CD4-positive, alpha-beta T cell (primary cell): ENCODE measurements around the gene EMC6. TPM values are rescaled to one million over a fixed set of nuclear protein-coding genes. Genes with fewer than 3 reads are reported as not detected.

ENCODE experiments used
- ATAC-seq: fragments of 200-7000 bp; cut with Tn5 transposase; one replicate; pipeline ENCODE4 v1.10.0; 2022; ENCODE audit warnings: mild to moderate bottlenecking; ENCODE audit not compliant: poor library complexity
- CTCF ChIA-PET: fragments of 350-600 bp; sonication (Branson Sonifier 250); formaldehyde crosslinking; loops from one replicate; lab custom pipeline; 2021; ENCODE audit warnings: antibody characterized with exemption, inconsistent platforms; lab: Charles Lee
- POLR2A ChIA-PET: fragments of 350-600 bp; sonication (Branson Sonifier 250); formaldehyde crosslinking; loops from one replicate; lab custom pipeline; 2021; ENCODE audit warnings: antibody characterized with exemption, inconsistent platforms; lab: Charles Lee
- DNase-seq, 14 experiments: peaks; one replicate each; pipeline ENCODE4 v3.0.0-alpha.2; 2013 to 2020; ENCODE audit warnings: mixed read lengths in 2 of 14
- H3K27ac ChIP-seq, 2 donors: one replicate each; pipeline versions ENCODE4 v1.5.1 to v1.7.0; 2013; ENCODE audit warnings: low read length in 2 of 2, low read depth in 1 of 2, mild to moderate bottlenecking in 1 of 2
- H3K27me3 ChIP-seq, 2 experiments: 1 replicate in 1 of 2; 2 replicates in 1 of 2; pipeline versions ENCODE4 v1.6.1 to v1.7.0; 2013; ENCODE audit warnings: low read length in 2 of 2, control low read depth in 1 of 2, mild to moderate bottlenecking in 1 of 2, moderate library complexity in 1 of 2; ENCODE audit not compliant: insufficient read depth in 2 of 2, control insufficient read depth in 1 of 2
- H3K36me3 ChIP-seq: one replicate; pipeline ENCODE4 v1.6.1; 2013; ENCODE audit warnings: low read length, control low read depth; ENCODE audit not compliant: insufficient read depth
- H3K4me1 ChIP-seq: one replicate; pipeline ENCODE4 v1.6.1; 2013; ENCODE audit warnings: low read length, control low read depth; ENCODE audit not compliant: insufficient read depth
- H3K4me3 ChIP-seq: one replicate; pipeline ENCODE4 v1.5.1; 2013; ENCODE audit warnings: mild to moderate bottlenecking, low read length, moderate library complexity
- H3K9me3 ChIP-seq, 2 experiments: 1 replicate in 1 of 2; 2 replicates in 1 of 2; pipeline versions ENCODE4 v1.6.1 to v1.7.0; 2013; ENCODE audit warnings: low read length in 2 of 2, mild to moderate bottlenecking in 2 of 2, control low read depth in 1 of 2, moderate library complexity in 1 of 2; ENCODE audit not compliant: control insufficient read depth in 1 of 2, insufficient read depth in 1 of 2
- H3K27ac Mint-ChIP-seq: one replicate; pipeline ENCODE4 v1.8.0; 2020; ENCODE audit warnings: mixed read lengths
- H3K27me3 Mint-ChIP-seq: one replicate; pipeline ENCODE4 v1.8.0; 2021; ENCODE audit warnings: mixed read lengths
- H3K36me3 Mint-ChIP-seq: one replicate; pipeline ENCODE4 v1.8.0; 2021; ENCODE audit warnings: low read depth, mixed read lengths
- H3K4me1 Mint-ChIP-seq: one replicate; pipeline ENCODE4 v1.8.0; 2021; ENCODE audit warnings: low read depth, mixed read lengths
- H3K4me3 Mint-ChIP-seq: one replicate; pipeline ENCODE4 v1.8.0; 2020; ENCODE audit warnings: mild to moderate bottlenecking, mixed read lengths
- H3K9me3 Mint-ChIP-seq: one replicate; pipeline ENCODE4 v1.8.0; 2020; ENCODE audit warnings: mixed read lengths
- intact Hi-C, 2 experiments: fragments of 100-400 bp; cut with DNase I in 1 of 2; cut with micrococcal nuclease in 1 of 2; formaldehyde crosslinking; loops; one replicate each; pipeline versions ENCODE4 v1.15.1 to v1.9.0; 2023 to 2025; cut with DNase I, micrococcal nuclease
- total RNA-seq, 174 experiments: library from RNA in 2 of 174; stranded (reverse) in 2 of 174; gene quantifications; one replicate each; pipeline ENCODE4 v1.2.3 and lab custom pipeline; 2021 to 2026
- TF ChIP-seq, protein P1 (sequence below): fragments of 200-600 bp; IDR thresholded peaks from one replicate; pipeline ENCODE4 v1.8.0; 2022; ENCODE audit warnings: antibody characterized with exemption, mild to moderate bottlenecking

Gene EMC6
- total RNA-seq, 2 experiments from 2014 or later: 28.8 to 29.6 TPM

- H3K9me3 ChIP-seq: no peaks in the 10 kb centered on the region
- no peak overlapping the region for H3K4me3 Mint-ChIP-seq
- no peaks in the 10 kb centered on the region for H3K4me1 Mint-ChIP-seq
- no peak for DNase-seq
- no peak overlapping the region for H3K27ac ChIP-seq
- CTCF ChIA-PET: no interaction called here
- TF ChIP-seq, protein P1, sequence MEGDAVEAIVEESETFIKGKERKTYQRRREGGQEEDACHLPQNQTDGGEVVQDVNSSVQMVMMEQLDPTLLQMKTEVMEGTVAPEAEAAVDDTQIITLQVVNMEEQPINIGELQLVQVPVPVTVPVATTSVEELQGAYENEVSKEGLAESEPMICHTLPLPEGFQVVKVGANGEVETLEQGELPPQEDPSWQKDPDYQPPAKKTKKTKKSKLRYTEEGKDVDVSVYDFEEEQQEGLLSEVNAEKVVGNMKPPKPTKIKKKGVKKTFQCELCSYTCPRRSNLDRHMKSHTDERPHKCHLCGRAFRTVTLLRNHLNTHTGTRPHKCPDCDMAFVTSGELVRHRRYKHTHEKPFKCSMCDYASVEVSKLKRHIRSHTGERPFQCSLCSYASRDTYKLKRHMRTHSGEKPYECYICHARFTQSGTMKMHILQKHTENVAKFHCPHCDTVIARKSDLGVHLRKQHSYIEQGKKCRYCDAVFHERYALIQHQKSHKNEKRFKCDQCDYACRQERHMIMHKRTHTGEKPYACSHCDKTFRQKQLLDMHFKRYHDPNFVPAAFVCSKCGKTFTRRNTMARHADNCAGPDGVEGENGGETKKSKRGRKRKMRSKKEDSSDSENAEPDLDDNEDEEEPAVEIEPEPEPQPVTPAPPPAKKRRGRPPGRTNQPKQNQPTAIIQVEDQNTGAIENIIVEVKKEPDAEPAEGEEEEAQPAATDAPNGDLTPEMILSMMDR: no peak
- H3K36me3 ChIP-seq: peaks cover 3% of the 10 kb centered on the region
- no peak overlapping the region for H3K4me3 ChIP-seq
- ATAC-seq: no peak
- H3K4me1 ChIP-seq: no peaks in the 10 kb centered on the region
- no peaks in the 10 kb centered on the region for H3K9me3 Mint-ChIP-seq
- H3K27me3 ChIP-seq: no peaks in the 10 kb centered on the region
- H3K27ac Mint-ChIP-seq: no peak overlapping the region
- intact Hi-C loops: no loop called here
- no peaks in the 10 kb centered on the region for H3K36me3 Mint-ChIP-seq
- no peaks in the 10 kb centered on the region for H3K27me3 Mint-ChIP-seq
- POLR2A ChIA-PET: no interaction called here
These were observed 11.6 kb upstream of the EMC6 start for GRCh38 chr17:3656755-3657587.

- Histone ChIP-seq H3K27ac (no peak overlapping the region), H3K27me3 (no peaks in the 10 kb centered on the region), H3K4me3 (no peak overlapping the region), H3K36me3 (peaks cover 3% of the 10 kb centered on the region), H3K4me1 (no peaks in the 10 kb centered on the region), H3K9me3 (no peaks in the 10 kb centered on the region)
- Mint-ChIP-seq H3K4me1 (no peaks in the 10 kb centered on the region), H3K4me3 (no peak overlapping the region), H3K27ac (no peak overlapping the region), H3K27me3 (no peaks in the 10 kb centered on the region), H3K36me3 (no peaks in the 10 kb centered on the region), H3K9me3 (no peaks in the 10 kb centered on the region)
- intact Hi-C loops: no loop called here
- no peak for ATAC-seq
- DNase-seq: no peak
- TF ChIP-seq, protein P1: no peak
- POLR2A ChIA-PET: no interaction called here
- CTCF ChIA-PET: no interaction called here
These were observed 11.1 kb upstream of the EMC6 start for GRCh38 chr17:3657588-3657869.

GRCh38 chr17:3657874-3658783 is 10.5 kb upstream of the EMC6 start:
- H3K4me3 ChIP-seq: no peak overlapping the region
- ATAC-seq: no peak

More at GRCh38 chr17:3657874-3658783, 10.5 kb upstream of the EMC6 start:
- no peaks in the 10 kb centered on the region for H3K36me3 Mint-ChIP-seq
- H3K9me3 Mint-ChIP-seq: no peaks in the 10 kb centered on the region
- no peak overlapping the region for H3K27ac Mint-ChIP-seq
- intact Hi-C loops: no loop called here
- DNase-seq: no peak
- no peaks in the 10 kb centered on the region for H3K9me3 ChIP-seq
- no peaks in the 10 kb centered on the region for H3K4me1 ChIP-seq
- H3K36me3 ChIP-seq: peaks cover 3% of the 10 kb centered on the region
- H3K4me3 Mint-ChIP-seq: no peak overlapping the region
- no peaks in the 10 kb centered on the region for H3K27me3 ChIP-seq
- CTCF ChIA-PET: no interaction called here
- TF ChIP-seq, protein P1: no peak
- no peaks in the 10 kb centered on the region for H3K4me1 Mint-ChIP-seq
- POLR2A ChIA-PET: no interaction called here
- no peak overlapping the region for H3K27ac ChIP-seq
- H3K27me3 Mint-ChIP-seq: no peaks in the 10 kb centered on the region
